Mucosa of descending colon (tissue), 3 donors: Measurements from ENCODE around the gene CPSF4. TPM values are rescaled to one million over a fixed set of nuclear protein-coding genes. Genes with fewer than 3 reads are reported as not detected.

Source experiments
- ATAC-seq: fragments of 200-7000 bp; cut with Tn5 transposase; one replicate; pipeline ENCODE4 v1.9.1; 2020; ENCODE audit warnings: mild to moderate bottlenecking, moderate library complexity
- DNase-seq, 3 donors: peaks; one replicate each; pipeline ENCODE4 v3.0.0-alpha.2; 2020
- H3K36me3 ChIP-seq: fragments of 200-600 bp; one replicate; pipeline ENCODE4 v1.8.0; 2021; ENCODE audit warnings: low read depth, mild to moderate bottlenecking
- H3K4me1 ChIP-seq: fragments of 200-600 bp; one replicate; pipeline ENCODE4 v1.8.0; 2021; ENCODE audit warnings: low read depth, mild to moderate bottlenecking
- H3K4me3 ChIP-seq: fragments of 200-600 bp; one replicate; pipeline ENCODE4 v1.8.0; 2021; ENCODE audit warnings: mild to moderate bottlenecking
- H3K9me3 ChIP-seq: fragments of 200-600 bp; one replicate; pipeline ENCODE4 v1.8.0; 2021; ENCODE audit warnings: mild to moderate bottlenecking
- CTCF ChIP-seq: fragments of 200-600 bp; IDR thresholded peaks from one replicate; pipeline ENCODE4 v1.8.0; 2022; ENCODE audit warnings: antibody characterized with exemption, mild to moderate bottlenecking
- intact Hi-C, 2 donors: fragments of 100-400 bp; cut with DNase I in 1 of 2; cut with micrococcal nuclease in 1 of 2; formaldehyde crosslinking; loops; one replicate each; pipeline versions ENCODE4 v1.11.0 to v1.11.1; 2022; cut with DNase I, micrococcal nuclease
- total RNA-seq, 3 donors: library from RNA; stranded (reverse); fragmentation: NEBNext Ultra II Directional in 2 of 3; extraction: Animal tissue kit (Norgen Biotek cat#: 25700) in 2 of 3; gene quantifications; one replicate each; pipeline versions ENCODE4 v1.2.1 to v1.2.4, GENCODE V29; 2021 to 2023
- donor health status: DM: no; HTN: no; CAD: no; lungs with moderate emphysema.
- donor health status: DM: no; HTN: no; CAD: no.
- donor health status: DM: no; HTN: yes; CAD: no.

The CPSF4 gene
- total RNA-seq, 3 donors from 2014 or later, result 23.2 to 33.5 (median 24.8) TPM

- intact Hi-C loops, result no loop called here
- Histone ChIP-seq H3K4me1 (no peaks in the 10 kb centered on the region), H3K9me3 (no peaks in the 10 kb centered on the region), H3K36me3 (no peaks in the 10 kb centered on the region), H3K4me3 (no peak overlapping the region)
- ATAC-seq, result no peak
- DNase-seq, result no peak
- no peak for TF ChIP-seq CTCF
Measured at GRCh38 chr7:99485094-99485493, 46.4 kb downstream of the CPSF4 start.

DNA sequence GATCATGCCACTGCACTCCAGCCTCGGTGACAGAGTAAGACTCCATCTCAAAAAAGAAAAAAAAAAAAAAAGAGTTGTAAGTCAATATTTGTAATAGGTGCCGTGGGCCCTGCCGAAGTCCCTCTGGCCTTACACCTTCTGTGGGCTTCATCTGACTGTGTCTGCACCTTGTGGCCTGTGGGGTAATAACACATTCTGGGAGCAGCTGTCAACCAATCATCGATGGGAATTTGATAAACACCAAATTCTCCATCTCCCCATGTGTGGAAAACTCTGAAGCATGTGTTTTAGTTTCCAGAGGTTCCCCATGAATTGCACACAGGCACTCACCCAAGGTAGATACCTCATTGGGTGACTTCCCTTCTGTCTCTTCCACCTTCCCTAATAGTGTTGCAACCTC lies 50.5 kb downstream of the CPSF4 start:
- intact Hi-C loops, result no loop called here
- Histone ChIP-seq H3K9me3 (peaks cover 10% of the 10 kb centered on the region), H3K4me1 (no peaks in the 10 kb centered on the region), H3K4me3 (no peak overlapping the region), H3K36me3 (peaks cover 5% of the 10 kb centered on the region)
- DNase-seq (peak in 1 of 3 donors; percentile 15), ATAC-seq (no peak)
- TF ChIP-seq CTCF, result no peak

- DNase-seq, result peak in 1 of 3 donors; percentile 1
- H3K36me3 ChIP-seq, result peaks cover 9% of the 10 kb centered on the region
- TF ChIP-seq CTCF, result no peak
- no peaks in the 10 kb centered on the region for H3K4me1 ChIP-seq
- intact Hi-C loops, result no loop called here
- ATAC-seq, result peak; percentile 18
- H3K9me3 ChIP-seq, result peaks cover 25% of the 10 kb centered on the region
- no peak overlapping the region for H3K4me3 ChIP-seq
Measured at GRCh38 chr7:99490878-99491277, 52.1 kb downstream of the CPSF4 start.

DNA sequence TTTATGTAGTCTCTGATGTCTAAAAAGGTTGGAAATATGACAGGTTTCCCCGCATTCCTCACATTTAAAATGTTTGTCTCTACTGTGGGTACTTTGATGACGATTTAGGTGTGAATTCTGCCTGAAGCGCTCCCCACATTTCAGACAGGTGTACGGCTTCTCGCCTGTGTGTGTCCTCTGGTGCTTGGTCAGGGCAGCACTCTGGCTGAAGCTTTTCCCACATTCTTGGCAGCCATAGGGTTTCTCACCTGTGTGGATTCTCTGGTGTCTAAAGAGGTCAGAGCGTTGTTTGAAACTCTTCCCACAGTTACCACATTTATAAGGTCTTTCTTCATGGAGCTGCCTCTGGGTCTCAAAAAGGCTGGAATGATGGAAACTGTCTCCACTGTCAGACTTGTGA lies 55.1 kb downstream of the CPSF4 start:
- Histone ChIP-seq H3K4me1 (peaks cover 11% of the 10 kb centered on the region), H3K9me3 (peaks cover 25% of the 10 kb centered on the region), H3K4me3 (no peak overlapping the region), H3K36me3 (peaks cover 9% of the 10 kb centered on the region)
- ATAC-seq (no peak), DNase-seq (peak in 1 of 3 donors; percentile 1)
- intact Hi-C loops, result no loop called here
- TF ChIP-seq CTCF, result no peak

- DNase-seq (no peak), ATAC-seq (no peak)
- TF ChIP-seq CTCF, result no peak
- Histone ChIP-seq H3K9me3 (peaks cover 25% of the 10 kb centered on the region), H3K4me3 (no peak overlapping the region), H3K4me1 (peaks cover 15% of the 10 kb centered on the region), H3K36me3 (peaks cover 9% of the 10 kb centered on the region)
- intact Hi-C loops, result no loop called here
Measured at GRCh38 chr7:99497766-99498545, 59.2 kb downstream of the CPSF4 start.
